GM12865 (cell line): ENCODE results near the gene STX10.

Experiments
- DNase-seq: peaks from one replicate; pipeline ENCODE4 v3.0.0; 2010; ENCODE audit warnings: low read depth
- H3K4me3 ChIP-seq: 2 replicates; pipeline ENCODE4 v1.5.1; 2011; ENCODE audit warnings: mild to moderate bottlenecking, low read depth, low read length, control low read depth
- TF ChIP-seq, protein P1 (sequence below): IDR thresholded peaks from 2 replicates; pipeline ENCODE4 v1.5.1; 2011; ENCODE audit warnings: low read length, control low read depth, low read depth, inconsistent platforms; ENCODE audit not compliant: insufficient read depth; ENCODE audit errors: missing control alignments

The STX10 gene

DNA sequence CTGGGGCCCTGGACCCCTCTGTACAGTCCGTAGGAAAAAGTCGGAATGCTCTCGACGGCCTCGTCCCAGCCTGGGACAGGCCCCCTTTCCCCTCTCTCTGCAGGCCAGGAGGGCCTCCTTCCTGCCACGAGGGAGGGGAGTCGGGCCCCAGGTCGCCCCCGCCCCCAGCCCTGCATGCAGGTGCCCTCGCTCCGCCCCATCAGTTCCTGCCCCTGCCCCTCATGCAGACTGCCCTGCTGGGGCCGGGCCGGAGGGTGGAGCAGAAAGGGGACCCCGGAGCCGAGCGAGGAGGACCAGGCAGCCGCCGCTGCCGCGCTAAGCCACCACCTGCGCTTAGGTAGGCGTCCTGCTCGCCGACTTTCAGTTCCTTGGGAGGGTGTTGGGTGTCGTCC is 54.8 kb downstream of the STX10 start:
- TF ChIP-seq, protein P1, sequence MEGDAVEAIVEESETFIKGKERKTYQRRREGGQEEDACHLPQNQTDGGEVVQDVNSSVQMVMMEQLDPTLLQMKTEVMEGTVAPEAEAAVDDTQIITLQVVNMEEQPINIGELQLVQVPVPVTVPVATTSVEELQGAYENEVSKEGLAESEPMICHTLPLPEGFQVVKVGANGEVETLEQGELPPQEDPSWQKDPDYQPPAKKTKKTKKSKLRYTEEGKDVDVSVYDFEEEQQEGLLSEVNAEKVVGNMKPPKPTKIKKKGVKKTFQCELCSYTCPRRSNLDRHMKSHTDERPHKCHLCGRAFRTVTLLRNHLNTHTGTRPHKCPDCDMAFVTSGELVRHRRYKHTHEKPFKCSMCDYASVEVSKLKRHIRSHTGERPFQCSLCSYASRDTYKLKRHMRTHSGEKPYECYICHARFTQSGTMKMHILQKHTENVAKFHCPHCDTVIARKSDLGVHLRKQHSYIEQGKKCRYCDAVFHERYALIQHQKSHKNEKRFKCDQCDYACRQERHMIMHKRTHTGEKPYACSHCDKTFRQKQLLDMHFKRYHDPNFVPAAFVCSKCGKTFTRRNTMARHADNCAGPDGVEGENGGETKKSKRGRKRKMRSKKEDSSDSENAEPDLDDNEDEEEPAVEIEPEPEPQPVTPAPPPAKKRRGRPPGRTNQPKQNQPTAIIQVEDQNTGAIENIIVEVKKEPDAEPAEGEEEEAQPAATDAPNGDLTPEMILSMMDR = no peak
- DNase-seq = no peak
- H3K4me3 ChIP-seq = no peak overlapping the region

DNA sequence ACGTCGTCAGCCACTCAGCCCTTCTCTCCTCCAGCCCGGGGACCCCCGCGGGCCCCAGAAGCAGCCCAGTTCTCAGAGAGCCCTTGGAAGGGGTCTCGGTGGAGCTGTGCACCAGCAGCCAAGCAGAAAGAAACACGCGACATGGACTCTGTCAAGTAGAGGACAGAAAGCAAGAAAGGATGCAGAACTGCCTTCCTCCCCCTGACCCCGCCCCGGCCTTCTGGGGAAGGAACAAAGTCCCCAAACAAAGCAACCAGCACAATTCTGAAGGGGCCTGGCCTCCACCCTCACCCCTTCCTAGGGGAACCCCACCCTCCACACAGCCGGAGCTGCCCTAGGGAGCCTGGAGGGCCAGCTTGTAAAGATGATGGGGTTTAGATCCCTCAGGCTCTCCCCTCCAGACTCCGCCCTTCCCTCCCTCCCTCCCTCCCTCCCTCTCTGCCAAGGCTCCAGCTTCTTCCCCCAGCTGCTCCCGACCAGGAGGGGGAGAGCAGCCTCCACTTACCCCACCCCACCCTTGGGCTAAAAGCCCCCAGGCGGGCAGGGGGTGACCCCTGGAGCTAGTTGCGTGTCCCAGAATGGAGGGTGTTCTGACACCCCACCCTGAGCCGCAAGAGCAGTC is 55.3 kb downstream of the STX10 start:
- H3K4me3 ChIP-seq = no peak overlapping the region
- TF ChIP-seq, protein P1 = no peak
- no peak for DNase-seq

DNA sequence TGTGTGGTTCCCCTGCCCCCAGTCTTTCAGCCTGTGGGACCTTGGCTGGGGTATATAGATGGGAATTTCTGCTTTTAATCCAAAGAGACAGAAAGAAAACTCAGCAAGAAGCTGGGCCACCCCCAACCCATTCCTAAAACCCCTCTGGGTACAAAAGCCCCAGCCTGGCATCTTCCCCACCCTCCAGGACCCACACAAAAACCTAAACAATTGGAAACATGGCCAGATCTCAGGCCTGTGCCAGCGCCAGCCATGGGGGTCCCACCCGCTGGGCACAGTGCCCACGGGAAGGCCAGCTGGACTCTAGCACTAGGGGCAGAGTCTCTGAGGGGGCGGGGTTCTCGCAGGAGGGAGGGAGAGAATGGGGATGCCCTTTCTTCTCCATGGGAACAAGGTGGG is 56.1 kb downstream of the STX10 start:
- H3K4me3 ChIP-seq = no peak overlapping the region
- DNase-seq = no peak
- TF ChIP-seq, protein P1 = no peak
